HuH-7 (cell line): ENCODE measurements around the gene DGKG.

Experiments
- DNase-seq: peaks from one replicate; pipeline ENCODE4 v3.0.0; 2011; ENCODE audit warnings: low spot score

DGKG gene

DNA sequence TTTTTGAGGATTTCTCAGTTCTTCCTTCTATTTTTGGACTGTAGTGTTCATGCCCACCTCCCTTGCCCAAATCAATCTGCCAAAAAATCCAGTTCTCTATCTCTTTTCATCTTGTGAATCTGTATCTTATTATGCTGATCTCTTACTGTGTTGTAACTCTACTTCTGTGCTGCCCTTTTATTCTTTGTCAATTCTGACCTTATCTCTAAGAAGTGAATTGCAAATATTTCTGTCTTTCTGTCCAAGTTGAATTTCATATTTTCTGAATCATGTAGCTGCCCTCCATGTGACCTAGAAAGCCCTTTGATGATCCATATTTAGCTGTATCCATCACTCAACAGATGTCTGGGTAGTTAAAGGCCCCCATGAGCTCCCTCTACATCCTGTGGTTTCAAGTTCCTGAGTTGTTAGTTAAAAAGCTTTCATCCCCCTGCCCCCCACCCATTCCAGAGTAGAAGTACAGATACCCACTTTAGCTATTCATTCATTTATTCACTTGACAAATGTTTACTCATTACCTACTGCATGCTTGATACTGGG is 219.6 kb downstream of the DGKG start:
- DNase-seq = no peak

DNA sequence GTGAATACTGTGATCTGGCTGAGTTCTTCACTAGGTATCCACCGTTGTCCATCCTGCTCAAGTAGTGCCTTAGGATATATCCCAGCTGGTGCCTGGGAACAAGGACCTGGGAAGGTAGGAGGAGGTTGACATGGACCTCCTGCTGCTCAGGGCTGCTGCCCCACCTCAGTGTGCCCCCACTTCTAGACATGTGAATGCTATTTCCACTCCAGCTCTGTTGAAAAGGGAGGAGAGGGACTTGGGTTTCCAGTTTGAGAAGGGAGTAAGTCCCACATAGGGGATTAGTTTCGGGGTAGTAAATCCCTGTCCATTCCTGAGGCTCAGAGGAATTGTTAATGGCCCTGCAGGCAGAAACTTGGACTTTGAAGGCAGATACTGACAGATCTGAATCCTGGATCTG is 220.2 kb downstream of the DGKG start:
- DNase-seq = no peak

DNA sequence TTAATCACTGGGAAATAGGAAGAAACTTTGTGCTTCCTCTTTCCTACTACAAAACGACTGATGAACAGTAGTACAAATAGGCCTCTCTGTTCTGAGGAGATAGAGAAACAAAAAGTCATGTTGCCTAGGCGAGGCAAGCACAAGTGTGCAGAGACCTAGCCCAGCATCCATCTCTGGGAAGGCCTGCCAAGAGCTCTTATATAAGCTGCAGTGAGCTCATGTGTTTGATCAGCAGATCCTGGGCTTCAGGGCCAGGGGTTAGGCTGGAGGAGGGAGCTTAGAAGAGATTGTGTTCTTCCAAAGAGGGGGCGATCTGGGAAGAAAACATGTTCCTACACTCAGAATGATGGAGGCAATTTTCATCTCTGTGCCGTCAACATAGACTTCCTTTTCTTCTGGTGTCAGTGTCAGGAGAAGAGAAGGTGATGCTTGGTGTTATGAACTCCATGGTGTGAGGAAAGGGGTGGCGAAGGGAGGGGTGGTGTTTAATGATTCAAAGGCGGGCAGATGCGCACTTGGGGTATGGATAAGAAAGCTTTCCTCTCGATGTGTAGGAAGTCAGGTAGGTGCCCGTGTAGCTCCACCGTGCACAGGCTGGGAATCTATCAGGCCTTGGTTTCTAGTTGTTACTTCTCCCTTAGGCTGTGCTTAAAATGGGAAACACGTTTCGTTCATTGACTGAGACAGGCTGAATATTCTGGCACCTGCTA is 223.6 kb downstream of the DGKG start:
- no peak for DNase-seq

DNA sequence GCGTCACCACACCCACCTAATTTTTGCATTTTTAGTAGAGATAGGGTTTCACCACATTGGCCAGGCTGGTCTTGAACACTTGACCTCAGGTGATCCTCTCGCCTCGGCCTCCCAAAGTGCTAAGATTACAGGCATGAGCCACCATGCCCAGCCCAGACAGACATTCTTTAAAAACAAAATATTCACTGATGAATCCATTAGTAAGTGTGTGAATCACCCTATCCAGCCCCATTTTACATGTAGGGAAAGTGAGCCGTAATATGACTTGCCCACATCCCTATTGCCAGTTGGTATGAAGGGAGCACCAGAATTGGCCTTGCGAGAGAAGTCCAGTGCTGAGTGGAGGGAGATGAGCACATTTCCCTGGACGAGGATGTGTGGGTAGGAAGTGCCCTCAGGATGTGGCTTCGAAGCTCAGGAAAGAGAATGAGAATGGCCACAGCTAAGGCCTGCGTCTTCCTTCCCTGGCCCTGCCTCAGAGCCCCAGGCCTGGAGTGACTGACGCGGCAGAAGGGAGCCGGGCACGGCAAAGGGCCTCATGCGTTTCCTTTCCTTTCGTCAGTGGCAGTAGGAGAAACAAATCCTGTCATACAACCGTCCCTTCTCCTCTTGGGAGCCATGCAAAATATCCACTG is 224.9 kb downstream of the DGKG start:
- no peak for DNase-seq

DNA sequence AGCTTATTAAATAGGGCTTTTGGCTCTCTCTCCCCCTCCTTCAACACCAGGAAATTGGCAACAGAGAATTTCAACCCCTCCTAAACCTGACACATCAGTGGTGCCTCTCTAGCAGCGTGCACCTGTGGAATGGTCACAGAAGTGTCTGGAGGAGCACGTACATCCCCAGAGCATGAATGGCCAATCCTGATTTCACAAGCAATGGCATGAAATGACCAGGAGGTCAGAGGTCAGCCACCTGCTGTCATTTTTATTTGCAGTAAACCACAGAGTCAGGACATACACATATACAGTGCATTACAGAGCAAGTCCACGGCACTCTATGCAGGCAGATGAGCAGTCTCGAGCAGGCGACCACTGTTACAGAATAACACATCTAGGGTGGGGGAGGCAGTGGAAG is 228.1 kb downstream of the DGKG start:
- no peak for DNase-seq

DNA sequence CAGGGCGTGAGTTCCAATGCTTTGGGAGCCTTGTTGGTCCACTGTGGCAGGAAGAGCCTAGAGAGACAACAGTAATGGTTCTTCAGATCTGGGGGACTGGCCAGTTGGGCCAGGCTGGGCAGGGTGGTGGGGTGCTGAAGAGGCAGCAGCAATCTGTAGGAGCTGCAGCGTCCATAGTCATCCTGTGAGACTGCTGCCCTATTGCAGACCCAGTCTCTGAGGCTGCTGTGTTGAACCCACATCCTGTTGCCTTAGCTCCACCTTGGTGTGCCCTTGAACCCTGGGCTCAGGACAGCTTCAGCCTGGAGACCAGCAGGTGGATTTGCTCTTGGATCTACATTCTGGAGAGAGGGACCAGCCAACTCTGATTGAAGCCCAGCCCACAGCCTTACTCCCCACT is 229.5 kb downstream of the DGKG start:
- DNase-seq = no peak

DNA sequence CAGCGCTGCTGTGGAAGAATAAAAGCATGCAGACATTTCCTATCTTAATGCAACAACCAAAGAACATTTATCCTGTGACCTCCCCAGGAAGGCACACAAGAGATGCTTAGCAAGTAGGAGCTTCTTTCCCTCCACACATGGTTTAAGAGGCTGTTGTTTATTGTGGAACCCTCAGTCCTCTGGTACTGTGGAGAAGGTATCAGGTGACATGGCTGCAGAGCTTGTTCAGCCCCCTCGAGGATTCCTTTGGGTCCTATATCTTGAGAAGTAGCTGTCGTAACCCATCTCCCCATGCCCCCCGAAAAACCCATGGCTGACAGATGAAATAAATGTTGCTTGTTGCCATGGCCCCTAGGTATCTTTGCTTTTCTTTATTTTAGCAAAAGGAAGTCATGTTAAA is 232.8 kb downstream of the DGKG start:
- no peak for DNase-seq

DNA sequence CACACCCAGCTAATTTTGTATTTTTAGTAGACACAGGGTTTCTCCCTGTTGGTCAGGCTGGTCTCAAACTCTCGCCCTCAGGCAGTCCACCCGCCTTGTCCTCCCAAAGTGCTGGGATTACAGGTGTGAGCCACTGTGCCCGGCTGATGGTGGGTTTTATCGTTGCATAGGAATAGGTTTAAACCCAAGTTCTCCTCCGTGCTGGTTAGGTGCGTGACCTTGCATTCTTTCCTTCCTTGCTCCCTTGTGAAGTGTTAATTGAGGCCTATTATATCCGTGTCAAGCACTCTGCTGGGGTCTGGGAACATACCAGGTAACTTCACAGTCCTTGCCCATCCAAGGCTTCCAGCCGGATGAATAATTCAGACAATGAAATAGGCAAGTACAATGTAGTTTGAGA is 233.9 kb downstream of the DGKG start:
- DNase-seq = no peak

DNA sequence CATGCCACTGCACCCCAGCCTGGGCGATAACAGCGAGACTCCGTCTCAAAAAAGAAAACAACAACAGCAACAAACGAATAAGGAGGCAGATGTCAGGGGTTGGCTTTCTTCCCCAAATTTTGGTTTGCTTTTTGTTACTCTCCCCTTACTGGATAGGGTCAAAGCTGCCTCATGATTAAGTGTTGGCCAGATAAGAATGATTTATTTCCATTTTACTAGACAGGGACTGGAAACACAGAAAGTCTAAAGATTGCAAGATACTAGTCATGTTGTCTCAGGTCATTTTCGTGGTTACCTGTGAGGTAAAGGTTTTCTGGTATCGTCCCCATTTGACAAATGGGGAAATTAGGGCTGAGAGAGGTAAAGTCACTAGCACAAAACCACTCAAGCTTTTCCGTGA is 234.6 kb downstream of the DGKG start:
- no peak for DNase-seq

DNA sequence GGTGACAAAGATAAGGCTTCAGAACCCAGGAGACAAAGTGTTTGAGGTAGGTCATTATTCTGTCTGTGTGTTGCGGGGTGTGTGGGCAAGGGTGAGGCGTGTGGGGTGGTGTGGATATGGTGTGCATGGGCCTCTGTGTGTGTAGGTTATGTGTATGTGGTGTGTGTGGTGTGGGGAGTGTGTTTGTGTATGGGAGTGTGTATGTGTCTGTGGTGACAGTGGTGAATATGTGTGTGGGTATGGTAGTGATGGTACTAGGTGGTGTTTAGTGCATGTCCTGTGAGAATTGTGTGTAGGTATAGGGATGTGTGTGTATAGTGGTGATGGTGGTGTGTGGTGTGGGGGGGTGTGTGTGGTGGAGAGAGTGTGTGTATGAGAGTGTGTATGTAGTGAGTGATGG is 236.9 kb downstream of the DGKG start:
- no peak for DNase-seq

DNA sequence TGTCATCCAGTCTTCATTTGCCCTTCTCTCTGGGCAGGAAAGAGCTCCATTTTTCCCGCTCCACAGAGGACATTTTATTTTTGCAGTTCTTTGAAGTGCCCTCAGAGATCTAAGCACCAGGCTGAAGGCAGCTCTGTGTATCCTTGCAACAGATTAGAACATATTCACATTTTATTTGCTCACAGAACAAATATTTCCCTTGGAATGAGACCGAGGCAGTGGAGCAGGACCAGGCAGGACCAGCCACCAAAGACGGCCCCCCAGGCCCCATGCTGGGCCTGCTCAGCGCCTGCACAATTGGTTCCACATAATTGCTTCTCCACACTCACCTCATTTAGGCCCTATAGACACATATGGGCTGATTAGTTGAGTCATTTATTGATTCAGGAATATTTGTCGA is 237.4 kb downstream of the DGKG start:
- DNase-seq = no peak

DNA sequence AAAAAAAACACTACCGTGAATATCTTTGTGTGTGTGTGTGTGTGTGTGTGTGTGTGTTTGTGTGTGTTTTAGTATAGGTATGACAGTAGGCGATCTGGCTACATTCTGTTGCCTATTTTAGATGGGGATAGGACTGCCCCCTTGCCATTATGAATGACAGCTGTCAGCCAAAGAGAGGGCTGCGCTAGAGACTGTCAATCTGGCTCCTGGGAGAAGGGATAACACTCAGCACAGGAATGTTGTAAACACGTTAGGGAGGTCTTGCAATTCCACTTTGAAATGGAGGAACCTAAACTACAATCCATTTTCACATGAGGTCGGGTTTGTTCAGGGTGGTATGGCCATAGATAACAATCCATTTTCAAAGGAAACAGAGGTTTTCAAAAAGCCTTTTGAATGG is 239.0 kb downstream of the DGKG start:
- no peak for DNase-seq

DNA sequence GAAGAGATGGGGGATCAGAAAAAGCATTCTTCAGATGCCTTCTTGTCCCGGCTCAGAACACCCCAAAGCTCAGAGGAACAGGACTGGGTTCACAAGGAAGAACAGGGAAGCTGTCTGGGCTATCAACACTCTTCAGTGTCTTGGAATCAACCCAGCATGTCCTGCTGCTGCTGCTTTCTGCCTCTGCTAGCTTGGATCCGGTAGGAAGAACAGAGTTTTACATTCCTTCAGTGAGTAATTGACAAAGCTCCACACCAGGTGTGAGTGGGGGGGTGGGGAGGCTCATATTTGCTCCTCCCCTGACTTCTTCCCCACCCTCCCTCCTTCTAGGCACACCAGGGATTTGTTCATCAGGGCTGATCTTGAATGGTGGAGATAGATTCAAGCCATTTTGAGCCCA is 240.1 kb downstream of the DGKG start:
- no peak for DNase-seq

DNA sequence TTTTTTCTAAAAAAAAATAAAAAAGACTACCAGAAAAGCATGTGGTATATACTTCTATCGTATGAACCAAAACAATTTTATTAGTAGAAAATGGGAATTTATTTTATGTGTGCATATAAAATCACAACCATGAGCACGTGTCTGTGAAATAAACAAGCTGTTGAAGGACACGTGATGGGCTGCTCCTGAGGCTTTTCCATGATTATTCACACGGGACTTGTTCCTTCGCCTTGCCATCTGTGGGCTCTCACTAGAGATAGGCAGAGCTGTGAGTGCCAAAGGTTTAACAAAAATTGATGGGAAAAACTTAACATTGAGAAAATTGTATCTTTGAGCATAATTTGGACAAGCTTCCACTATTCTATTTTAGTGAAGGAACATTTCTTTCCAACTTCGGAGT is 240.8 kb downstream of the DGKG start:
- no peak for DNase-seq

DNA sequence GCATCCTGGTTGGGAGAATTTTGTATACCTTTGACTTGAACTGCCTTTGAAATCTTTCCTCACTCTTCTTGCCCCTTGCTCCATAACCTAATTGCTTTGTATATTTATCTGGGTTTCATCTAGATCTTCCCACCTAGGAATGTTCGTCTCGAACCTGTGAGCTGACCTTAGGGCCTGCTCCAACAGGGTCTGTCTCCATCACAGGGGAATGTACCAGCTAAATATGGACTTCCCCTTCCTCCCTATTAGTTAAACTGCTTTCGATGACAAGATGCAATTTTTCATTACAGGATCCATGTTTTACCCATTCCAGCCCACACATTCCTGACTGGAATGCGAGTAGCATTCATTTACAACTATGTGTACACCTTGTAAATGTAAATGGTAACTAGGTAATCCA is 242.5 kb downstream of the DGKG start:
- DNase-seq = no peak

DNA sequence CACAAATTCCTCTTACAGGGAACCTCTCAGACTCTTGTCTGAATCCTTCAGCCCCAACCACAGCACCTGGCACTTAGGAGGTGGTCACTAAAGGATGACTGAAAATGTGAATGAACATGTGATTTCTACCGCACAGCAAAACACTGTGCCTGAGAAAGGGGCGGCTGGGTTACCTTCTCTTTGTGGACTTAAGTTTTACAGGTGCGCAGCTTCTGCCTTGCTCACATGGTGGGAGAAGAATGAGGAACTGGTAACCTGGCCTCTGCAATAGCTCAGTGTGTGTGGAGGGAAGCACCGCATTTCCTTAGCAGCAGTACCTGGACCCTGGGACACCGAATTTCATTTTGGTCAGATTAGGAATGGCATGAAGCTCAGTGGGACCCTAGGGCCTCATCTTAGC is 243.3 kb downstream of the DGKG start:
- DNase-seq = no peak

DNA sequence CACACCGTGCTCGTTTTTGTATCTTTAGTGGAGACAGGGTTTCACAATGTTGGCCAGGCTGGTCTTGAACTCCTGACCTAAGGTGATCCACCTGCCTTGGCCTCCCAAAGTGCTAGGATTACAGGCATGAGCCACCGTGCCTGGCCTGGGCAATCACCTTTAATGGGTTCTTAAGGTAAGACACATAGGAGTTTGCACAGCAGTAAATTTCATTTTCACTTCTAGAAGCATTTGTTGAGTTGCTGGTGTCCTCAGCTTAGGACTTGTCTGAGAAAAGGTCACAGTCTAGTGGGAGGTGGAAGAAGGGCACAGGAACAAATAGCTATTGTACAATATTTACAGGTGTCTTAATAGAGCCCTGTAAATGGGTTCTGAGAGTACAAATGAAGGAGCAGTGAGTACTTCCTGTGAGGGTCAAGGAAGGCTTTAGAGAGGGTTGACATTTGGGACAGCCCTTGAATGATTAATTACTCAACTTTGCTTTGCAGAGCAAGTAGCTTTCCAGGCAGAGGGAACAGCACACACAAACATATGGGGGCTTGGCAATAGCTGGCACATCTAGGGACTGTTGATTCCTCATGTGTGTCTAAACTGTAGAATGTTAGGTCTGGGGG is 244.4 kb downstream of the DGKG start:
- DNase-seq = no peak

DNA sequence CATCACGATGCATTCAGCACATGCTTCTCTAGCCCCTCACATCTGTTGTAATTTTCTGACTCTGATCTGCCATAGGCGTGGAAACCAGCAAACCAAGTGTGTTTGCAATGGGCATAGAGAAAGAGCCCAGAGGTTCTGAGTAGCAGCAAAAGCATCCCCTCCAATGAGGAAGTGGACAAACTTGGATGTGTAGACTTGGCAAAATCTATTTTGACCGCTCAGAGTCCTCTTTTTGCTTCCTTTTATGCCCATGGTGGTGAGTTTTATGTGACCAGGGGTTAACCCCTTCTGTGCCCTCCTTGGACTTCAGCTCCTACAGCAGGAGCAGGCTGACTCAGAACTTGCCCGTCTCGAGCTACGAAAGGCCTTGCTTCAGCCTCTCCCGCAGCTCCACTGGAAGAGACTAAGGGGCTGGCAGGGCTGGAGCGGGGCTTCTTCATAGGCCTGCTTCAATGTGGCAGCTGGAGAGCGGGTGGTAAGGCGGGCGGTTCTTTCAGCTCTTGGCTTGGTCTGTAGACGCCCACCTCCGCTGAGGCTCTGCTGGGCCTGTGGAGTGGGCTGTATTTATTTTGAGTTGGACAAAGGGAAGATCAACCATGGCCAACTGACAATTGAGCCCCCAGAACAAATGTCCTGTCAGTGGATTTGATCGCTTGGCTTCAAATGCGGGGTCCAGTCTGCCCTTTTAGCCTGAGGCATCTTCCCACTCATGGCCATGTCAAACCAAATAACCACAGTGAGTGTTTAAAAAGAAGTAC is 246.6 kb downstream of the DGKG start:
- DNase-seq = no peak

DNA sequence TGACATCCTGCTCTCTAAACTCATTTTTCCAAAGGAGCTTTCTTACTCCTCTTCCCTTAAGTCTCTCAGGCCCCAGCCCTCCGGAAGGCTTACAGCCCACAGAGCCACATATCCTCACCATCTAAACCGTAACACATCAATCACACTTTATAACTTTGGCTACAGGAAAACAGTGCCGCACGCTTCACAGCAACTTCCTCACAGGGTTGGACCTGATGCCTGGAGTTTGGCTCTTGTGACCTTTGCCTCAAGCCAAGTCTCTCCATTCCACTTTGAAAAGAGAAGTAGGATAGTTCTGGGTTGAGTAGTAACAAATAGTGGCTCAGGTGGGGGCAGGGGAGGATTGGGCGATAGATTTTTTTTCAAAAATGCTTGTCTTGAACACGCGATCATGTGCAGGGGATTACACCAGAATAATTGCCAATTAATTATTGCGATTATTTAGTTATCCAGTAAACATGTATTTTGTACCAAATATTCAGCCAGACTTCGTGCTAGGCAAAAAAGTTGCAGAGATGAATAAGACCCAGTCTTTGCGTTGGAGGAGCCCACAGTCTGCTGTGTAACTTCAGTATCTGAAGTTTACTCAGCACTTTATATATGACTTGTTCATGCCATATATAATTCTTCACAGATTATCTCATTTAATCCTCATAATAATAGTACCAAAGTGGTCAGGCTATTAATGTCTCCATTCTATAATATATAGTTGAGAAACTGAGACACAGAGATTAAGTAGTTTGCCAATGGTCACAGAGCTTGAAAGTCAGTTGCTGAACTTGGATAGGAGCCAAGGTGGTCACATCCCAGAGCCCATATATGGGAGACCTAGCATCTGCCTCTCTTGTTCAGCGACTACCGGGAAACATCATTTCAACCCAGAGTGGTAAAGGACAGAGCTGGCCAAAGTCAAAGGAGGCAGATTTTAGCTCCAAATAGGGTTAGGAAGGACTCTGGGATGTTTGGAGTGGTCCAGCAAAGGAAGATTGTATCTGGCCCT is 250.8 kb downstream of the DGKG start:
- DNase-seq = no peak

DNA sequence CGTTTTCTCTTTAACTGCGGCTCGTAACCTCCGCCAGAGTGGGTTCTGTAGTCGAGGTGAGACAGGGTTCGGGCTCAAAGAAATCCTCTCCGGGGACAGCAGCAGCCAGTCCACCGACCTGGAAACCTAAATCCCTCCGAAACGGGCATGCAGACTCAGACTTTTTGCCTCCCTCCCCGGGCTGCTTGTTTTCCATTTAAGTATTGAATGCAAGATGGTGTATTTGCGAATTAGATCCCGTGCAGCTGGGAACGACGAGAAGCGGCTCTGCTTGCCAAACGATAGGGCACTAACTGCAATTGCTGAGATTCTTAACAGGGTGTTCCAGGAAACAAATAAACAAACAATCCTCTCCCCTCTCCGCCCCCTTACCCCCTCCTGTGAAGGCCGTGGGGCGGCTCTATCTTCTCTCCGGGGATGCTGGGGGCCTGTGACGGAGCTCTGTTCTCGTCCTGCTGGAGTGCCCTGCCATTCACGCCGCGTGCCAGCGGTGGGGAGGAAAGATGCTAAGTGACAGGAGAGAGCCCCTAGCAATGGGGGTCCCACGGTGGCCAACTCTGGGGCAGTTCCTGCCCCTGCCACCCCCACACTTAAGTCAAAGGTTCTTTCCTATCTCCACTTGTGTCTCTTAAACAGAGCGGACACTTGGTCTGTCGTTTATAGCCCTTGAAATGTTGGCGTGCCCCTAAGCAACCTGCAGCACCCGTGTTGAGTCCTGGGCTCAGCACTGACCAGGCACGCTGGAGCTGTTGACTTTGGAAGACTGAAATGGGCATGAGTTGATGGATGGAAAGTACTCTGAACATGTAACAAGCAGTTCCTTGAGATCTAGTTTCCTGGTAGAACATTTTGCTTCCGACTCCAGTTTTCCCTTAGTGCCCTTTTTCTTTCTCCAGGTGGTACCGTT is 251.9 kb downstream of the DGKG start:
- peak; percentile 33 for DNase-seq
